NCI-H1694 (cell line): Measurements from ENCODE around the gene IBSP.

Experiments used
- DNase-seq: peaks from one replicate; lab custom pipeline; 2025; lab: John Stamatoyannopoulos, UW

The IBSP gene

DNA sequence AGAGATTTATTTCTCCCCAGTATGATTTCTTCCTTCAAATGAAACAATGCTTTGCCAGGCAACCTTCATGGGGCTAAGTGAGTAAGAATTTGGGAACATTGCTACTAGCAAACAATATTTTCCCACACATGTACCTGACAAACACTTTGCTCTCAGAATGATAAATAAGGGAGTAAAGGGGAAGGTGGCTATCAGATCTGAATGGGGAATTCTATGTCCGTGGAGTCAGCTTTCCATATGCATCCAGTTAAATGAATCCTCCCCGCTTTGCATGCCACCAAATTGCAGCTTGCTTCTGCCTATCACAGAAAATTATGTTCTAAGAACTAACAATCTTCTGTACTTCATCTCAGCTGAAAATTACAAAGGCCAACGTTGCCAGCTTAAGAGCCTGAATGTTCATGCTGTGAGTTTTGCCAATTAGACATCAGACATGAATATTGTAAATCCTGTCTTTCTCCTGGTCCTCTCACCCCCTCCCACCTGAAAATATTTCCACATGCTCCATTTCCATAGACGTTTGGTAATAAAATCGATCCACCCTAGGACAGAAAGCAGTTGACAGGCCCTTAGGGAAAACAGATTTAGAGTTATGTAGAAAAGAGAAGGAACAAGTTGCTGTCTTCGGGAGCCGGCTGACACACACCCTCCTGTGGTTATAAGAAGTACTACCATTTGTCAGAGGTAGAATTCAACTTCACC is 39.7 kb downstream of the IBSP start:
- DNase-seq: no peak

DNA sequence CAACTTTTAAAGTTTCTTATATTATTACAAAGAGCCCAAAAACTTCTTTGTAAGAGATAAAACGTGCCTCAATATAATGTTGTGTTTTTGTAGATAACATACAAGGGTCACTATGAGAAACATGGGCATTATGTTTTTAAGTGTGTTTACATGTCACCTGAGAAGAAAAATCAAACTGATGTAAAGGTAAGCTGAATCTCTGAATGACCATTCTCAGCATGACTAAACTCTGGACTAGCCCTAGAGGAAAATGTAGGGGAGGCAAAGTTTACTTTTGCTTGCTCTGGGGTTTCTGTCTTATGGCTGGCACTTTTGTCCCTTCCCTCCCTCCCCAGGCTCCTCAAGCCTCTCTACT is 40.2 kb downstream of the IBSP start:
- DNase-seq: no peak

DNA sequence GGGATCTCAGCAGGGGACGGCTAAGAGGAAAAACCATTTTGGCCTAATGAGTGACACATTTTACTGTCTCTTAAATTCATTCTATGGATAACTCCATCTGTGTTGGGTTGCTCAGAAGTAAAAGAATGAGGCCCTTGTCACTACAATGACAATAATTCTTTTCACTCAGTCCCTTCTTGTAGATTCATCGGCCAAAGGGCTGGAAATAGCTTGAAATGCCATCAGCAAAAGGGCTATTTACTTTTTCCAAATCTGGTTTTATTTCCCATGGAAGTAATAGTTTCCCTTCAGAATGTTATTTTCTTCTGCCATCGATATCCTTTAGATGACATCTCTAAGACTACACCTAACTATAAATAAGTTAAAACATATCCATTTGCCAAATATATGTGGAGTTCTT is 40.8 kb downstream of the IBSP start:
- DNase-seq: no peak

DNA sequence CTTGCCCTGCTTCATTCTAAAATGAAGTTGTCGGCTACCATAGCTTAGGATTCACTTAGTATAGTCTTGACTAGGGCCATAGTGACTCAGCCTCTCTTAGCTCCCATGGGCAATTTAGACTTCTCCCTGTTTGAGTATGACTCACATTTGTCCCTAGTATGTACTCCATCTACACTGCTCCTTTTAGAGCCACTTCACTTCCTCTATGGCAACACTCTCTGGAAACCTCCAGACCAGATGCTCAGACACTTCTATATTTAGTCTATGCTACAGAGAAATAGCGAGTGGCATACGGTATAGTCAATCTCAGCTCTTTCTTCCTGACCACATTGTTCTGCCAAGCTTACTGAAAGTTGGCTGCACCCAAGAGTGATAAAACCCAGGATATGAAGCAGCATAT is 44.6 kb downstream of the IBSP start:
- no peak for DNase-seq

DNA sequence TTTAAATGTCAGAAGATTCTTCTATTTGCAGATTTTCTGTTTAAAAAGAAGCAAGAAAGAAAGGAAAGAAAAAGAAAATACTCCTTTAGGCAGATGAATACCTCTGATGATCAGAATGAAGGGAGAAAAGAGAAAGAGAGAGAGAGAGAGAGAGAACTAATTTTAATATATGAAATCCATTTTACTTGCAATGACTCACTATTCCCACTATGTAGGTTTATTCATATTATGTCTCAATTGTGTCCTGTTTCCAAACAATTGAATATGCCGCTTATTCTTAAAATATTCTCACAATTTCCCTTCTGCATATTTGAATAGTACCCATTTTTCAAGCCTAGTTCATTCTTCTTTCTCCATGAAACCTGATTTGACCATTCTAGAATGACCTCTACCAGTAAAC is 45.1 kb downstream of the IBSP start:
- no peak for DNase-seq

DNA sequence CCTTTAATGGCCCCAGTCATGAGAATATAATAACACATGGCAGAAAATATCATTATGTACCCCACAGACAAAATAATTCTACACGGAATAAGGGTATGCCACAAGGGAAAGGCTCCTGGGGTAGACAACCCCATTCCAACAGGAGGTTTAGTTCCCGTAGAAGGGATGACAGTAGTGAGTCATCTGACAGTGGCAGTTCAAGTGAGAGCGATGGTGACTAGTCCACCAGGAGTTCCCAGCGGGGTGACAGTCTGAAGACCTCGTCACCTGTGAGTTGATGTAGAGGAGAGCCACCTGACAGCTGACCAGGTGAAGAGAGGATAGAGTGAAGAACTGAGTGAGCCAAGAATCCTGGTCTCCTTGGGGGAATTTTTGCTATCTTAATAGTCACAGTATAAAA is 46.9 kb downstream of the IBSP start:
- no peak for DNase-seq

DNA sequence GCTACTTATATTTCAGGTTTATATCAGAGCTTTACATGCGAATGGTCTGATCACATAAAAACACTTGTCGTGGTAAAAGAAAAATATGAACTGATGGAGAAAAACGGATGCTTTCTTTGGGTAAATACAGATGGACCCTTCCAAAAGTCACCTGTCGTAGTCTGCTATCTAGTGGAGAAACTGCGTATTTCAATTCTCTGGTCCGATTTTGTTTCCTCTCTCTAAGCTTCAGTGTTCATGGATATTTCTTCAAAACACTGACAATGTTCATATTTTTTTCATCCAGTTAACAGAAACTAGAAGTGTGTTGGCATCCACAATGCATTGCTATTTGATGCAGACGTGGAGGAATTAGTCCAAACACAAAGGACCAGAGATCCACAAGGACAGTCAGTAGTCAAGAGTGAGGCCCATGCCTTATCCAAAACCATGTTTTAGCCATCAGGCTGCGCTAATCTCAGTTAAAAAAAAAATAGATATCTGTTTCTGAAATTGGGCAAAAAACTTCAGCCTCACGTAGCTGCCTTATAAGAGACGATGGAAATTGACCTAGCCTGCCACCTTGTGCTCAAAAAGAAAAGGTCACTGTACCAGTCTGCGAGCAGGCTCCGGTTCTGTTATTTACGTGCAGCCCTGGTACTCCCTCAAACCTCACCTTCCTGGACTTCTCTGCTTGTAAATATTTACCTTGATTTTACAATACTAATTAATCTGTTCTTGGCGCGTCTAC is 49.4 kb downstream of the IBSP start:
- DNase-seq: peak; percentile 7

DNA sequence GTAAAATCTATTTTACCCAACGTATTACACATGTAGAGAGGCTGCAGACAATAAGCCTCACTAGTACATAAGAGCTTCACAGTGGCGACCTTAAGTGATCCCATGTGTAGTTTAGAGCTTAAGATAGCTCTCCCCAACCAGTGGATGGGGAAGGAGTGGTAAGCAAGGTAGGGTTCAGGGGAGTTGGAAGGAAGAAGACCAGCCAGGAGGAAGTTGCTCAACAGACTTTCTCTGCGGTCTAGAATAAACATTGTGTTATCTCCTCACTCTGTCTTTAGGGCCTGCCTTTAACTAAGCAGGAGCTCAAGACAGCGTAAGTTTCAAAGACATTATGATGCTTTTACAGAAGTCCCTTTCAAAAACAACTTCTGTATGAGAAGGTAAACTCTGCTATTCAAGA is 50.3 kb downstream of the IBSP start:
- no peak for DNase-seq

DNA sequence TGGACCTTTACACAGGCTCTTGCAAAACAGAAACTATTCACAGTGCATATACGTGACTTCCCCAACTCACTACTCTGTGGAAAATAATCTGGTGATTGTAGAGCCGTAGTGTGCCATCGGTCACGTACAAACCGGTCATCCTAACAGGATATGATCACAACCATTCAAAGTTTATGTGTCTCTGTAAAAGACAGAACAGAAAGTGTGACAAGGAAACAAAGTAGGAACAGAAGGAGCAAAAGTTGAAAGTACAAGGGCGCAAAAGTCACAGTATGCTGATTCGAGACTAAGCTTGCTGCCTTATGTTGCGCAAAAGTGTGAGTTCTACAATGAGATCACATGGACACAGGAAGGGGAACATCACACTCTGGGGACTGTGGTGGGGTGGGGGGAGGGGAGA is 52.0 kb downstream of the IBSP start:
- no peak for DNase-seq

DNA sequence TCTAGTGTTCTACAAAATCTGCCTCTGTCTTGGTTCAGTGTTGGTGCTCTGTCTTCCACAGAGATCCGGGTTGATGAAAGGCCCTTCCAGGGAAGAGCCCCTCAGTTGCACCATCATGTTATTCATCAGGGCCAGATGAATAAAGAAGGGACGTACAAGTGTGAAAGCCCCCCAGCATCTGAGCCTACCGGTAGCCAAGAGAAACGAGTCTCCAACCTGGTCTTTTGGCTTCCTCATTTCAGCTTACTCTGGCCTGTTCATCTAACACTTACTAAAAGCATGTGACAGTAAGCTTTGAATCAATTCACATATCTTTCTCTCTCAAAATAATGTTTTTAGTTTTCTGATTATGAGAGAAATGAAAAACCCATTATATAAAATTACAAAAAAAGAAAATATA is 52.6 kb downstream of the IBSP start:
- no peak for DNase-seq

DNA sequence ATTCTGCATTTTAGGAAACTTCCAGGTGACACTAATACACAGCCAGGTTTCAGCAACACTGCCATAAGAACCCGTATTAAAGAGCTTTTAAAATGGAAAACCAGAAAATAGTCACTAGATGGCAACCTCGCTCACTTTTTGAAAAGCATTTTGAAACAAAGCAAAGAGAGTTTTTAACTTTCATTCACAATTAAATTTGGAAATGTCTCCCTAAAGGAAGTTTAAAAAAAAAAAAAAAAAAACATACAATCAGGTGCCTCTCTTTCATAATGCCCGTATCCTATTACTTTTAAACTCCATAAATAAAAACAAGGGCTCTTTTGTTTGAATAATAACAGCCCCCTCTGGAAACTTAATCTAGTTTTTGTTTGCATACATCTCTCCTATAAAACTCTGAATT is 53.8 kb downstream of the IBSP start:
- DNase-seq: peak; percentile 30

DNA sequence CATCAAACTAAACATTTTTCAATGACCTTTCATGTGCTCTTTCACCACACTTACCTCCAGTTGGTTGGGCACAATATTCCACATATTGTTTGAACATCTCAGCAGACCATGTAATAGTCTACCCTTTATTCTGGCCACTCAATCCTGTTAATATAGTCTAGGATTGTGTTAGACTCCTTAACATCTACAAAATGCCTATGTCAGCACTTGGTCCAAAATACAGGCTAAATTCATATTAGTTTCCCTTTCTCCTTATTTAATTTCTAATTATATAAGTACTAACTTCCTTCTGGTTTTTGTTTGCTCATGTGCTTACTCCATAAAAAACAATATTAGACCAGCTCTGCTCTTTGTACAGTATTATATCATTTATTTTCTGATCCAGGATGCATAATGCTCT is 54.5 kb downstream of the IBSP start:
- no peak for DNase-seq

DNA sequence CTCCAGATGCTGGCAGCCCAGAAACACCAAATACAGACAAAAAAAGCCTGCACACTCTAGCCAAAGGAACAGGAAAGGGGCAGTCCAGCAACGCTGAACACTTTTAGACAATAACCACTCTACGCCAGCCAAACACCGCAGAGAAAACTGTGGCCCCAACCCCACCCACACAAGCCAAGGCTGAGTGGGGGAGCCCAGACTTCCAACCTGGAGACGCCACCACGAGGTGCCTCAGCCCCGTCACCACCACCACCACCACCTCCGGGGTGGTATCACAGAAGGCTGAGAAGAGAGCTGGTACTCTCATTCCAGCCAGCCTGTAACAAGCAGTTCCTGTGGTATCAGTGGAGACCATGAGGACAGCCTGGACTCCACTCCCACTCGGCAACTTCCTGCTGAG is 56.2 kb downstream of the IBSP start:
- no peak for DNase-seq

DNA sequence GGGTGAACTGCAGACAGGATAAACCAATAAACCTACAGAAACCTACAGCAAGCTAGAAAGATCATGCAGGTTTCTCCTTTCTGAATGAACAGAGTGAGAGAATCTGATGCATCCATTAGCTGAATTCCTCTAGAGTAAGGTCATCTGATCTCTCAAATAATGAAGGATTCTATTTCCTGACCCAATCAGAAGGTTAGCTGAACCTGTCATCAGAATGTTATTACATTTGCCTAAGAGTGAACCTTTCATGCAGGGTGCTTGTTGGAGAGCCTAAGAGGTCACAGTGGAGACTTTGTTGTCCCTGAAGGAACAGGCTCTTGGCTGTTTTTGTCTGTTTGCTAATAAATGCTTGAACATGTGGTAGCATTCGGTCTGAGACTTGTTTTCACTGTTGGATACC is 57.5 kb downstream of the IBSP start:
- no peak for DNase-seq

DNA sequence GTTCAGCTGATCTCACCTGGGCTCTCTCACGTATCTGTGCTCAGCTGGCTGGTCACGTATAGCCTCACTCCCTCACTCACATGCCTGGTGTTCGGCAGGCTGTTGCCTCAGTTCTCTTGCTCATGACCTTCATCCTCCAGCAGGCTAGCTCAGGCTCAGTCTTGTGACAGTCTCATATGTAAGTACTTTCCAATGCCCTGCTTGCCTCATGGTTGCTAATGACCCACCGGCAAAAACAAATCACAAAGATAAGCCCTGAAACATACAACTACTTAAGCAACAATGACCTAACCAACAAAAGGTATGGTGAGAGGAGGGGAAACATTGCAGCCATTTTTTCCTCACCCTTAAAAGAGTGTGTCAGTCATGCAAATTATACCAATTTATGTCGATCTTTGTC is 58.4 kb downstream of the IBSP start:
- no peak for DNase-seq
